Heart left ventricle (tissue), 13 donors: Measurements from ENCODE around the gene CIDEC.

ENCODE experiments used
- CTCF ChIP-seq, 12 donors: fragments of 200-600 bp; sonication (generic) in 4 of 12; IDR thresholded peaks; one replicate each; pipeline versions ENCODE4 v1.5.0 to v1.8.0; 2018 to 2022; ENCODE audit warnings: antibody characterized with exemption in 12 of 12, mild to moderate bottlenecking in 5 of 12
- POLR2A ChIP-seq, 2 donors: fragments of 450-650 bp; IDR thresholded peaks; one replicate each; pipeline ENCODE4 v1.6.1; 2017; ENCODE audit warnings: antibody characterized with exemption in 2 of 2, mild to moderate bottlenecking in 2 of 2, moderate library complexity in 2 of 2
- donor health status: ischemic (EF 13 %, LVEDD 7.1; RV severe dilation, severe dysfunction).
- donor health status: DM: no; HTN: yes; CAD: no.
- donor health status: DM: no; HTN: no; CAD: no.
- donor health status: ischemic (EF 25% LVEDD 6.9; RV normal size, moderate dysfunction).
- donor health status: ischemic (EF 25% LVEDD 5.7; RV mildly dilated, moderate dysfunction).
- donor health status: ischemic (EF 35%, LVEDD 5.7; RV mildly dilated, moderate dysfunction).
- donor health status: nonischemic (EF 11% LVEDD 7.7; RV severe dilation, severe dysfunction).
- donor health status: DM: yes; HTN: yes; CAD: no.
- donor health status: PGD.
- donor health status: ischemic (EF 29% LVEDD 5.4; RV normal size, mild dysfunction).
- donor health status: nonischemic (EF 23%, LVEDD 6.1; RV moderate dilation, normal function).

- TF ChIP-seq POLR2A (IDR thresholded peaks at IDR 0.05) (no peak), CTCF (IDR thresholded peaks at IDR 0.05) (no peak)
Observed at GRCh38 chr3:9825451-9826040, 54.5 kb downstream of the CIDEC start.
